NCI-H2107 (cell line): ENCODE results near the gene VSTM2L.

Source experiments
- DNase-seq: peaks from one replicate; lab custom pipeline; 2025; lab: John Stamatoyannopoulos, UW

Gene VSTM2L

GRCh38 chr20:37987602-37988290 lies 84.8 kb downstream of the VSTM2L start:
- DNase-seq, result no peak

- no peak for DNase-seq
Observed at GRCh38 chr20:37988306-37988954, 85.5 kb downstream of the VSTM2L start.

- DNase-seq, result no peak
Observed at GRCh38 chr20:37989601-37990295, 86.8 kb downstream of the VSTM2L start.

- no peak for DNase-seq
Observed at GRCh38 chr20:37990571-37991151, 87.7 kb downstream of the VSTM2L start.

- no peak for DNase-seq
Observed at GRCh38 chr20:37991157-37991866, 88.4 kb downstream of the VSTM2L start.

- no peak for DNase-seq
Observed at GRCh38 chr20:37991908-37992307, 89.0 kb downstream of the VSTM2L start.

- DNase-seq, result no peak
Observed at GRCh38 chr20:37992802-37993409, 90.0 kb downstream of the VSTM2L start.

GRCh38 chr20:37994512-37994911 lies 91.6 kb downstream of the VSTM2L start:
- DNase-seq, result no peak
